H1 (cell line): Measurements from ENCODE around the gene PEPD. TPM values are rescaled to one million over a fixed set of nuclear protein-coding genes. Genes with fewer than 3 reads are reported as not detected.

Experiments
- CBX8 ChIP-seq: fragments of 300-800, 300-1000 bp; sonication (generic); IDR thresholded peaks from 2 replicates; pipeline ENCODE4 v1.7.1; 2016; ENCODE audit warnings: low read depth, low read length, borderline replicate concordance
- CEBPB ChIP-seq: IDR thresholded peaks from 2 replicates; pipeline ENCODE4 v1.6.1; 2012; ENCODE audit warnings: low read depth, low read length
- EZH2 ChIP-seq: fragments of 200-600 bp; sonication (generic); IDR thresholded peaks from 2 replicates; pipeline ENCODE4 v1.7.1; 2012; ENCODE audit warnings: low read depth, mild to moderate bottlenecking, moderate library complexity, low read length, inconsistent platforms; ENCODE audit not compliant: severe bottlenecking
- JUND ChIP-seq: IDR thresholded peaks from 2 replicates; pipeline ENCODE4 v1.6.1; 2011; ENCODE audit warnings: mild to moderate bottlenecking, improper control_type of control experiment, low read length
- SRF ChIP-seq: IDR thresholded peaks from 2 replicates; pipeline ENCODE4 v1.6.1; 2011; ENCODE audit warnings: mild to moderate bottlenecking, low read depth, low read length, moderate library complexity
- polyA plus RNA-seq, 7 experiments: library from polyadenylated mRNA; depleted of rRNA in 3 of 7; stranded (reverse) in 5 of 7; unstranded in 2 of 7; fragments of >200 nt in 5 of 7; fragments of 200-250 nt in 2 of 7; gene quantifications; 1 replicate in 5 of 7; 2 replicates in 1 of 7; 4 replicates in 1 of 7; pipeline versions ENCODE4 v1.2.1 to v1.2.3, GENCODE V29; 2011 to 2013; ENCODE audit warnings: missing spikeins in 2 of 7, mixed read lengths in 2 of 7
- total RNA-seq: library from RNA; stranded (reverse); fragmentation: NEBNext Ultra II Directional; extraction: Animal tissue kit (Norgen Biotek cat#: 25700); gene quantifications from 2 replicates; pipeline ENCODE4 v1.2.1, GENCODE V29; 2021

Gene PEPD
- total and polyA plus RNA-seq, 2 of the 8 experiments (the other 6 are each of a cell fraction or from before 2014, with no cell fraction given) = 84.1 to 178 TPM

GRCh38 chr19:33462112-33462791 is 59.3 kb downstream of the PEPD start (continued):
- TF ChIP-seq EZH2 (no peak), CBX8 (no peak), JUND (no peak), CEBPB (no peak), SRF (no peak)
- TF ChIP-seq, all 59 proteins: peak for 0
